Retinal pigment epithelial cell (primary cell): ENCODE measurements around the gene ZBED3.
"Not testable (repeated sequence)": the region's sequence is repeated elsewhere in the genome, so short reads cannot be mapped to it uniquely, and the experiment has no call there.

ENCODE experiments used
- DNase-seq: peaks from one replicate; pipeline ENCODE4 v3.0.0-alpha.2; 2010; ENCODE audit warnings: low read depth
- H3K4me3 ChIP-seq: 2 replicates; pipeline ENCODE4 v1.5.1; 2011; ENCODE audit warnings: mild to moderate bottlenecking, low read length, control low read depth, moderate library complexity
- CTCF ChIP-seq: conservative IDR thresholded peaks from 2 replicates; pipeline ENCODE4 v1.5.1; 2011; ENCODE audit warnings: low read depth, low read length, control low read depth, inconsistent platforms

ZBED3 gene

GRCh38 chr5:77095189-77095588 lies 8.1 kb upstream of the ZBED3 start:
- H3K4me3 ChIP-seq: no peak overlapping the region
- TF ChIP-seq CTCF: no peak
- DNase-seq: no peak

DNA sequence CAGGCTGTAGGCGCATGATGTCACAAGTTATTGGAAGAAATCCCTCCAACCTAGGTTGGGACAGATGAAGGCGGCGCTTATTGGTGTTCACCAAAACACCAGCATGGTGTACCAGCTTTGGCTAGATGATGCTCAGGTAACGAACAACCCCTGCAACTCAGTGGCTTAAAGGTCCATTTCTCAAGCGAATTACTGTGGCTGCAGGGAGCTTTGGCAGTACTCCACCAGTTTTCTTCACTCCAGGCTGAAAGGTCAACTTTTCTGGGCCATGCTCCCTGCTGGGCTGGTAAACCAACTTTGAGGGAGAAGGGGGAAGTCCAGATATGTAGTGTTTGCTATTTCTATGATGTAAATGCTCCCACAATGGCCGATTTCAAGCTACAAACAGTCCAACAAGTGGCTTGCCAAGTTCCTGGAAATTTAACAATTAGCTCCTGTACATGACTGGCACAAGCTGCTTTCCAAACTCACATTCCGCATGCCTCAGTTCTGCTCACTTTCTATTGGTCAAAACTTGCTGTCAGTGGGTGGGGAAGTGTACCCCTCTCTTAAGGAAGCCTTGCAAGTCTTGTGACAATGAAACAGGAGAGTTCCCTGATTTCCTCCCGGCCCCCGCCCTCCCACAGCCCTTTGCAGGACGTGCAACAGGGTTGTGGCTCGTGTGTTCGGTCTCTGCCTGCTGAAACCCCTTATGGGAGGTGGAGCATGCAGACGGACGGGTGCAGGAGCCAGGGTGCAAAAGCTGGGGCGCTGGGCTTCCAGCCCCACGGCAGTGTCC lies 588 bp upstream of the ZBED3 start:
- H3K4me3 ChIP-seq: peak overlapping the region; percentile 57
- peak; percentile 83 for DNase-seq
- no peak for TF ChIP-seq CTCF

DNA sequence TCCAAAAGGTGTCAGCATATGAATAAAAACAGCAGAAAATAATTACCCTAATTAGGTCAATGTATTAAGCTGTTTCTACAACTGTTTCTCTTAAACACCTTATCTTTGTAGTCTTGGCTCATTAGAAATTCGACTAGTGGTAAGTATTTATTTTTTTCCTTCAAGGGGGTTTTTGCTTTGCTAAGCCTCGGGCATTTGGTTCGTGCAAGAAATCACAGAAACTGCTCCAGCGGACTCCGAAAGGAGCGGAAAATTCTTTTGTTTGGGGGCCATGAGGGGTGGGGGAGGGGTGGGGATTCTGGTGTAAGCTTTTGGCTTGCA lies 757 bp downstream of the ZBED3 start:
- DNase-seq: no peak
- peak overlapping the region; percentile 57 for H3K4me3 ChIP-seq
- TF ChIP-seq CTCF: no peak

GRCh38 chr5:77083088-77083487 lies 4.0 kb downstream of the ZBED3 start:
- no peak for TF ChIP-seq CTCF
- H3K4me3 ChIP-seq: no peak overlapping the region
- DNase-seq: no peak

DNA sequence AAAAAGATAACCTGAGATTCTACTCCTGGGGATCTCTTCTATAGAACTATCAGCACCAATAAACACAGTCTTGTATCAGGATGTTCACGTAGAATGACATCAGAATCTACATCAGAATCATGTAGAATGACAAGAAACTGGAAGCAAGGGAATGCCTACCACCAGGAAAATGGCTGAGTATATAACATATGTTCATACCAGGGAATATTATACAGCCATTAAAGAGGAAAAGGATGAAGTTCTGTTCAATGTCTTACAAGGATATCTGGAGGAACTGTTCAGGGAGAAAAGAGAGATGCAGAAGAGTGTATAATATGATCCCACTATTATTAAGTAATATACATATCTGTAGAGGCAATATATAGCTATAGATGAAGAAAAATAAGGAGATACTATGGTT lies 4.8 kb downstream of the ZBED3 start:
- no peak for TF ChIP-seq CTCF
- no peak for DNase-seq
- no peak overlapping the region for H3K4me3 ChIP-seq

DNA sequence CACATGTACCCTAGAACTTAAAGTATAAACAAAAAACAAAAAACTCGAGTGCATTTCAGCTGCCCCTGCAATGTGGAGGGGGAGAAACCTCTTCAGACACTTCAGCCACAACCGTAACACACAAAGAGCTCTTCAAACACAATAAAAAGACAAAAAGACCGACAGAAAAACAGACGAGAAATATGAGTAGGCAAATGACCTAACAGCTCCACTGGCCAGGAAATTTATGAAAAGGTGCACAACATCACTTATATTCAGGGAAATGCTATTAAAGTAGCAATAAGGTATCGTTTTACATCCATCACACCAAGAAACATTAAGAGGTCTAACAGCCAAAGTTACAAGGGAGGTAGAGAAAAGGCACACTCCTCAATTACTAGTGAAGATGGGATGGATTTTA lies 6.2 kb downstream of the ZBED3 start:
- no peak overlapping the region for H3K4me3 ChIP-seq
- DNase-seq: no peak
- no peak for TF ChIP-seq CTCF

DNA sequence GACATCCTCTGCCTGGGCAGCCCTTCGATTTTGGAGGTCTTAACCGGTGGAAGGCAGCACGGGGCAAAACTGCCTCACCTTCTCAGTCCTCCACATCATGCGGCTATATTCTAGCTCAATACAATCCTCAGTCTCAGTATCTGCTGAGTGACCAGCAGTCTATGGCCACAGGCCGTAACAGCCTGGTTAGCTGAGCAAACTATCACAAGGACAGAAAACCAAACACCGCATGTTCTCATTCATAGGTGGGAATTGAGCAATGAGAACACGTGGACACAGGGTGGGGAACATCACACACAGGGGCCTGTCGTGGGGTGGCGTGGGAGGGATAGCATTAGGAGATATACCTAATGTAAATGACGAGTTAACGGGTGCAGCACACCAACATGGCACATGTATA lies 6.6 kb downstream of the ZBED3 start:
- not testable (repeated sequence) for H3K4me3 ChIP-seq, DNase-seq

DNA sequence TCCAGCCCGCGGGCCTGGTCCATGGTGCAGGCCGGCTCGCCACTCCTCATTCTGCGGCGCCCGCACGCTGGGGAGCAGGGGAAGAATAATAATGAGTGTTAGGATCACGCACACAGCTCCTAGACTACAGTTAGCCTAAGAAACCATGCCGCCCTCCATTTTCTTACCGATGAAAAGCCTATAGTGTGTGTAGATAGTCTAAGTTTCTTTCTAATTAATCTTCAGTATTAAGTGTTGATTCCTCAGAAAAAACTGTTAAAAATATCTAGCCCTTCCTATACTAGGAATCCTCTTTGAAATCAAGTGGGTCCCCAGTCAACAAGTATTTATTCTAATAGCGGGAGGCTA lies 9.3 kb downstream of the ZBED3 start:
- DNase-seq: no peak
- peak overlapping the region; percentile 40 for H3K4me3 ChIP-seq
- no peak for TF ChIP-seq CTCF
